ENCODE results near the gene TNFRSF14.
"Not testable (repeated sequence)": the region's sequence is repeated elsewhere in the genome, so short reads cannot be mapped to it uniquely, and the experiment has no call there.

The TNFRSF14 gene

DNA sequence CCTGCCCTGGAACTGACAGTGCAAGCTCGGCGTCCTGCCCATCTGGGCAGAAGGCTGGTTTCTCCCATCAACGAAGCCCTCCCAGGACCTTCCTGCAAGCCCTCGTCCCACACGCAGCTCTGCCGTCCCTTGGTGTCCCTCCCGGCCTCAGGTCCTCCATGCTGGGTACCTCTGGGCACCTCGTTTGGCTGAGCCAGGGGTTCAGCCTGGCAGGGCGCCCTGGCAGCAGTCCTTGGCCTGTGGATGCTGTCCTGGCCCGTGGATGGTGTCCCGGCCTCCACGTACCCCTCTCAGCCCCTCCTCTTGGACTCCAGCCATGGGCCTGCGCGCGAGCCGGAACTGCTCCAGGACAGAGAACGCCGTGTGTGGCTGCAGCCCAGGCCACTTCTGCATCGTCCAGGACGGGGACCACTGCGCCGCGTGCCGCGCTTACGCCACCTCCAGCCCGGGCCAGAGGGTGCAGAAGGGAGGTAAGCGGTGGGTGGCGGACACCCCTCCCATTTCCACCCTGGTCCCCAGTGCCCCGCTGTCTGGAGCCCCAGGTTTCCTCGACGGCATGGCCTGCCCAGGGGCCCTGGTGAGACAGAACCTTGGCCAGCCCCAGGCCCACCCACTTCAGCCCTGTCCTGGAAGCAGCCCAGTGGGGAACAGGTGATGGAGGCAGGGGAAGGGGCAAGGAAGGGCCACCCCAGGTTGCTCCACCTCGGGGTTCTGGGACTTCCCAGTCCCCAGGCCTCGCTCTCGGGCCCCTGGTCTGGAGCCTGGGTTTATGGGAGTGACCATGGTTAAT lies 3.5 kb downstream of the TNFRSF14 start:
- H3K4me1 Mint-ChIP-seq = peaks cover 40% of the 10 kb centered on the region
- no peaks in the 10 kb centered on the region for H3K9me3 Mint-ChIP-seq
- CTCF ChIA-PET = interaction anchor here (2.4 kb wide), 1 partner anchor 25 kb away, joined by 13 read pairs; no protein-coding TSS in a partner anchor
- H3K27ac Mint-ChIP-seq = no peak overlapping the region
- no peak for DNase-seq
- peaks cover 24% of the 10 kb centered on the region for H3K36me3 Mint-ChIP-seq
- no peak overlapping the region for H3K4me3 Mint-ChIP-seq
- no peaks in the 10 kb centered on the region for H3K27me3 Mint-ChIP-seq

- H3K4me3 Mint-ChIP-seq = no peak overlapping the region
- H3K27ac Mint-ChIP-seq = peak overlapping the region; percentile 33
- peaks cover 33% of the 10 kb centered on the region for H3K4me1 Mint-ChIP-seq
- no peaks in the 10 kb centered on the region for H3K27me3 Mint-ChIP-seq
- no peaks in the 10 kb centered on the region for H3K9me3 Mint-ChIP-seq
- CTCF ChIA-PET = interaction anchor here (0.6 to 3.7 kb wide), 7 partner anchors 12 to 145 kb away, joined by 4 to 16 read pairs (median 7); no protein-coding TSS in a partner anchor
- peaks cover 24% of the 10 kb centered on the region for H3K36me3 Mint-ChIP-seq
- no peak for DNase-seq
These were observed 4.3 kb downstream of the TNFRSF14 start for GRCh38 chr1:2560299-2561073.

- CTCF ChIA-PET = interaction anchor here (1.2 to 3.7 kb wide), 7 partner anchors 11 to 146 kb away, joined by 5 to 16 read pairs (median 7); no protein-coding TSS in a partner anchor
- Mint-ChIP-seq H3K27me3 (no peaks in the 10 kb centered on the region), H3K9me3 (no peaks in the 10 kb centered on the region), H3K4me3 (no peak overlapping the region), H3K36me3 (peaks cover 20% of the 10 kb centered on the region), H3K4me1 (peaks cover 26% of the 10 kb centered on the region), H3K27ac (no peak overlapping the region)
- no peak for DNase-seq
These were observed 5.3 kb downstream of the TNFRSF14 start for GRCh38 chr1:2561446-2561845.

GRCh38 chr1:2561898-2562895 lies 6.0 kb downstream of the TNFRSF14 start:
- H3K27me3 Mint-ChIP-seq = no peaks in the 10 kb centered on the region
- peaks cover 24% of the 10 kb centered on the region for H3K4me1 Mint-ChIP-seq
- peak; percentile 41 for DNase-seq
- CTCF ChIA-PET = interaction anchor here (0.6 to 3.7 kb wide), 8 partner anchors 11 to 147 kb away, joined by 3 to 16 read pairs (median 6); no protein-coding TSS in a partner anchor
- no peaks in the 10 kb centered on the region for H3K9me3 Mint-ChIP-seq
- H3K27ac Mint-ChIP-seq = no peak overlapping the region
- no peak overlapping the region for H3K4me3 Mint-ChIP-seq
- H3K36me3 Mint-ChIP-seq = peaks cover 17% of the 10 kb centered on the region

DNA sequence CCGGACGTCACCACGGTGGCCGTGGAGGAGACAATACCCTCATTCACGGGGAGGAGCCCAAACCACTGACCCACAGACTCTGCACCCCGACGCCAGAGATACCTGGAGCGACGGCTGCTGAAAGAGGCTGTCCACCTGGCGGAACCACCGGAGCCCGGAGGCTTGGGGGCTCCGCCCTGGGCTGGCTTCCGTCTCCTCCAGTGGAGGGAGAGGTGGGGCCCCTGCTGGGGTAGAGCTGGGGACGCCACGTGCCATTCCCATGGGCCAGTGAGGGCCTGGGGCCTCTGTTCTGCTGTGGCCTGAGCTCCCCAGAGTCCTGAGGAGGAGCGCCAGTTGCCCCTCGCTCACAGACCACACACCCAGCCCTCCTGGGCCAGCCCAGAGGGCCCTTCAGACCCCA lies 7.0 kb downstream of the TNFRSF14 start:
- CTCF ChIA-PET = interaction anchor here (2.4 to 3.7 kb wide), 2 partner anchors 19 to 25 kb away, joined by 6 to 16 read pairs; no protein-coding TSS in a partner anchor
- Mint-ChIP-seq H3K9me3 (no peaks in the 10 kb centered on the region), H3K4me1 (peaks cover 15% of the 10 kb centered on the region), H3K4me3 (no peak overlapping the region), H3K27ac (no peak overlapping the region), H3K27me3 (no peaks in the 10 kb centered on the region), H3K36me3 (peaks cover 12% of the 10 kb centered on the region)
- DNase-seq = no peak

DNA sequence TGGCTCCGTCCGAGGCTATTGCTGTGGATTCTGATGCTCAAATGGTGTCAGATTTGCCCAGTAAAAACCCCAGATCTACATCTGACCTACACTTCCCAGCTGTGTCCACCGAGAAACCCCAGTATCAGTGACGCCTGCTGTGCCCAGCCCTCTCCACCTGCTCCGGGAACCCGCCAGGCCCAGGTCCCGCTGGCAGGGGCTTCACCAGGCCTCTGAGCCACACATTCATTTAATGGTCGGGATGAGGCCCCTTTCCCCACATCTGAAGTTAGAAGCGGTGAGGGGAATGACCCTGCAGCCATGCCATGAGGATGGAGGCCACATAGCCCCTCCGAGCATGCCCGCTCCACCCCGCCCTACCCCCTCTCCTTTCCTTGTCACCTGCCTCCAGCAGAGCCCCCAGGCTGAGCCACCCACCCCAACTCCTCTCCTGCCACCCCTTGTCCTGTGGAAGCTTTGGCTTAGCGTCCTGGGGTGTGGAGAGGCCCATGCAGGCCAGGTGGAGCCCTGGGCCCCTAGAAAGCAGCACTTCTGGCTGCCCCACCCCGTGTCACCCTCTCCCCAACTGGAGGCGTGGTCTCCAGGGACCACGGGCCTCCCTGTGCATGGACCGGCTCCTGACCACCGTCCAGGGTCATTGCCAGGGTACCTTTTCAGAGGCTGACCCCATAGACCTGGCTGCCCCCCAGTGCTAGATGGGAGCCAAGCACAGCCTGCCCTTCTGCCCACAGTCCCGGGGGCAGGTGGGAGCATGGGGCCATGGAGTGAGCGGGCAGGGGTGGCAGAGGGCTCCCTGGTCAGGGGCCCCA lies 8.0 kb downstream of the TNFRSF14 start:
- CTCF ChIA-PET = interaction anchor here (1.2 to 3.7 kb wide), 2 partner anchors 18 to 21 kb away, joined by 6 to 16 read pairs; no protein-coding TSS in a partner anchor
- peak overlapping the region; percentile 37 for H3K27ac Mint-ChIP-seq
- no peak overlapping the region for H3K4me3 Mint-ChIP-seq
- H3K36me3 Mint-ChIP-seq = peaks cover 8% of the 10 kb centered on the region
- no peak for DNase-seq
- peaks cover 3% of the 10 kb centered on the region for H3K27me3 Mint-ChIP-seq
- H3K4me1 Mint-ChIP-seq = peaks cover 7% of the 10 kb centered on the region
- H3K9me3 Mint-ChIP-seq = no peaks in the 10 kb centered on the region

DNA sequence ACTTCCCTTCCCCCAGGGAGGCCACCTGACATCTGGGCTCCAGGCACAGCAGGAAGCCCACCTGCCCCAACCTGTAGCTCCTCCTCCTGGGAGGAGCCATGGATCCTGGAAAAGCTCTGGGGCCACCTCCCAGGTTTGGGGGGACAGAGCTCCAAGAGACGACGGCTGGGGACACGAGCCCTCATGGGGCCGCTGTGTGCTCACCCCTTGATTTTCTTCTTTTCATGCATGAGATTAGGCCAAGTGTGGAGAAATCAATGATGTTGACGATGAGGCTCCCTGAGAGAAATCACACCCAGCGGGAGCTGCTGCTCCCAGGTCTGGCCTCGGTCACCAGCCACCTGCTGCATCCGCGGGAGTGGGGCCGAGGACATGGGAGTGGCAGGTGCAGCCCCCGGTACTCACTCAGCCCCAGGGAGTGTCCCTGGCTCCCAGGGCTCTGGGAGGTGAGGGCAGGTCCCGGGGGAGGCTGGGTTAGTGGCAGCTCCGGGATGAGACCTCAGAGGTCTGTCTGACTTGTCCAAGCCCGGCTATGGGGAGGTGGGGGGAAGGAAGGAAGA lies 8.7 kb downstream of the TNFRSF14 start:
- DNase-seq = no peak
- CTCF ChIA-PET = interaction anchor here (1.2 kb wide), 1 partner anchor 20 kb away, joined by 6 read pairs; no protein-coding TSS in a partner anchor
- Mint-ChIP-seq H3K9me3 (no peaks in the 10 kb centered on the region), H3K4me1 (peaks cover 6% of the 10 kb centered on the region), H3K27ac (no peak overlapping the region), H3K4me3 (no peak overlapping the region), H3K27me3 (peaks cover 3% of the 10 kb centered on the region), H3K36me3 (peaks cover 8% of the 10 kb centered on the region)

DNA sequence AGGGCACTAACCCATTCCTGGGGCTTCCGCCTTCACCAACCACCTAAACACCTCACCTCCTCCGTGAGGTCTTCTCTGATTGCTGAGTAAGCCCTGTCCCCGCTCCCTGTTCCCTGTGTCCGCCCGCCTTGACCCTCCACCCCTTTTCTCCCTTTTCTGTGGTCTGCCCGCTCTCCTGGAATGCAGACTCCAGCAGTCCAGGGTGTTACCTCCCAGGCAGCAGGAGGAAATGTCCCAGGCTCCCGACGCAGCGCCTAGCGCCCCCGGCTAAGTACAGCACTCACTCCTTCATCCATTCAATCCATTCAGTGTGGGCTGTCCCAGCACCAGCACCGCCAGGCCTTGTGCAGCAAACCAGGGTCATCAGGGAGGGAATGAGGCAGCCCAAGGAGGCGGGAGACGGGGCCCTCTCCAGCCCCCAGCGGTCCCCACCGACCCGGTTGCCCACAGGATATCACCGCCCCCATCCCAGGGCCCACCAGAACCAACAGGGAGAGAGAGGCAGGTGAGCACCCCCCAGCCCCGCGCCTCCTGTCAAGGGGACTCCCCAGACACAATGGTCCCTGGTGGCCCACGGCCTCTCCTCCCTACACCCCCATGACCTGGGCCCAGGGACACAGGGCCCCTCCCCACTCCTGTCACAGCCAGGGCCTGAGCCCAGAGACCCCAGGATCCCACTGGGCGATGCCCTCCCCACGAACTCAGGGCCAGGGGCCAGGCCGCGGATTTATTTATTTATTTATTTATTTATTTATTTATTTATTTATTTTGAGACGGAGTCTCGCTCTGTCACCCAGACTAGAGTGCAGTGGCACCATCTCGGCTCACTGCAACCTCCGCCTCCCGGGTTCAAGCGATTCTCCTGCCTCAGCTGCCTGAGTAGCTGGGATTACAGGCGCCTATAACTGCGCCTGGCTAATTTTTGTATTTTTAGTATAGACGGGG lies 10.2 kb downstream of the TNFRSF14 start:
- Mint-ChIP-seq H3K27me3 (peaks cover 12% of the 10 kb centered on the region), H3K4me1 (peaks cover 2% of the 10 kb centered on the region), H3K9me3 (no peaks in the 10 kb centered on the region), H3K4me3 (no peak overlapping the region), H3K27ac (no peak overlapping the region), H3K36me3 (peaks cover 7% of the 10 kb centered on the region)
- DNase-seq = no peak
- CTCF ChIA-PET = no interaction called here

DNA sequence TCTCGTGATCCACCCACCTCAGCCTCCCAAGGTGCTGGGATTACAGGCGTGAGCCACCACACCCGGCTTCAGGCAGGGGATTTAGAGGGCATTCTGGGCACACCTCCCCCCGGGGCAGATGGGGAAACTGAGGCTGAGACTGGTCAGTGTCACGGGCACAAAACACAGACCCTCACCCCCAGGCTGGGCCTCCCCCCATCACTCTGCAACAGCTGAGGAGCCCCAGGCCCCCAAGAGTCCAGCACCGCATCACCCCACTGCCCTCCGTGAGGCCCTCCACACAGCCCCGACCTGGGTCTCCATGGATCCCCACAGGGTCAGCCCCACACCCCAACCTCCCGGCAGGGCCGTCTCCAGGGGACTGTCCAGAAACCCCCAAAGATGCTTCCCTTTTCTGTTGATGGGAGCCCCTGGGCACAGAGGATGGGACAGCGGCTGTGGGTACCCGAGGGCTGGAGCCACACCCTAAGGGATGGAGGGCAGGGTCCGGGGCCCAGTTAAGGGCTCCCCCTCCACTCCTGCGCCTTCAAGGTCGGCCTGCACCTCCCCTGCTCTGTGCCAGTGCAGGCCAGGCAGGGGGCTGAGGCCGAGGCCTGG lies 11.0 kb downstream of the TNFRSF14 start:
- peaks cover 4% of the 10 kb centered on the region for H3K36me3 Mint-ChIP-seq
- H3K27ac Mint-ChIP-seq = no peak overlapping the region
- H3K9me3 Mint-ChIP-seq = no peaks in the 10 kb centered on the region
- no peak overlapping the region for H3K4me3 Mint-ChIP-seq
- DNase-seq = no peak
- H3K27me3 Mint-ChIP-seq = peaks cover 12% of the 10 kb centered on the region
- no peaks in the 10 kb centered on the region for H3K4me1 Mint-ChIP-seq
- CTCF ChIA-PET = no interaction called here

GRCh38 chr1:2568187-2568816 lies 12.1 kb downstream of the TNFRSF14 start:
- CTCF ChIA-PET, H3K9me3 Mint-ChIP-seq, H3K4me3 Mint-ChIP-seq, H3K4me1 Mint-ChIP-seq, DNase-seq, H3K27ac Mint-ChIP-seq: not testable (repeated sequence)
- peaks cover 17% of the 10 kb centered on the region for H3K27me3 Mint-ChIP-seq
- peaks cover 12% of the 10 kb centered on the region for H3K36me3 Mint-ChIP-seq

GRCh38 chr1:2569060-2569459 lies 12.9 kb downstream of the TNFRSF14 start:
- Mint-ChIP-seq H3K27me3 (peaks cover 17% of the 10 kb centered on the region), H3K4me1 (peaks cover 5% of the 10 kb centered on the region), H3K36me3 (peaks cover 16% of the 10 kb centered on the region), H3K27ac (no peak overlapping the region), H3K4me3 (no peak overlapping the region), H3K9me3 (peaks cover 16% of the 10 kb centered on the region)
- CTCF ChIA-PET = no interaction called here
- DNase-seq = no peak
